RWPE2 (cell line): ENCODE data around the gene VTI1A.
A peak's percentile ranks its signal among the peaks of the same experiment; 100 is the strongest.

Experiments
- ATAC-seq: fragments of 200-7000 bp; cut with Tn5 transposase; 3 replicates; pipeline ENCODE4 v1.9.1; 2021; ENCODE audit warnings: low read depth
- DNase-seq: peaks from one replicate; pipeline ENCODE4 v3.0.0-alpha.2; 2020; ENCODE audit warnings: low spot score
- H3K27ac ChIP-seq: fragments of 450-650 bp; 2 replicates; pipeline ENCODE4 v1.5.1; 2017; ENCODE audit warnings: mild to moderate bottlenecking; ENCODE audit not compliant: poor library complexity, severe bottlenecking
- H3K27me3 ChIP-seq: fragments of 250-450 bp; sonication (Bioruptor Pico); 2 replicates; pipeline ENCODE4 v1.5.1; 2021; ENCODE audit warnings: mild to moderate bottlenecking, moderate library complexity; ENCODE audit not compliant: insufficient read depth, poor library complexity, severe bottlenecking
- H3K36me3 ChIP-seq: fragments of 250-450 bp; sonication (Bioruptor Pico); 2 replicates; pipeline ENCODE4 v1.5.1; 2020; ENCODE audit warnings: low read depth, mild to moderate bottlenecking, moderate library complexity
- H3K4me1 ChIP-seq: fragments of 250-450 bp; sonication (Bioruptor Pico); 2 replicates; pipeline ENCODE4 v1.5.1; 2021; ENCODE audit warnings: mild to moderate bottlenecking, moderate library complexity; ENCODE audit not compliant: insufficient read depth, poor library complexity, severe bottlenecking
- H3K4me3 ChIP-seq: fragments of 250-450 bp; sonication (Bioruptor Pico); 2 replicates; pipeline ENCODE4 v1.5.1; 2021; ENCODE audit warnings: mild to moderate bottlenecking, moderate library complexity; ENCODE audit not compliant: severe bottlenecking
- H3K9me3 ChIP-seq: fragments of 250-450 bp; sonication (Bioruptor Pico); 2 replicates; pipeline ENCODE4 v1.5.1; 2021; ENCODE audit warnings: mild to moderate bottlenecking, moderate library complexity; ENCODE audit not compliant: severe bottlenecking
- CTCF ChIP-seq: fragments of 450-650 bp; IDR thresholded peaks from one replicate; pipeline ENCODE4 v1.5.1; 2017; ENCODE audit warnings: mild to moderate bottlenecking, moderate library complexity; ENCODE audit not compliant: poor library complexity, severe bottlenecking

The VTI1A gene

GRCh38 chr10:112769081-112769480 is 322.1 kb downstream of the VTI1A start:
- H3K4me1 ChIP-seq = peaks cover 26% of the 10 kb centered on the region

GRCh38 chr10:112769611-112770370 is 322.8 kb downstream of the VTI1A start:
- TF ChIP-seq CTCF = no peak
- peak; percentile 37; the same call in 1 of the 3 replicates for ATAC-seq
- no peak overlapping the region for H3K4me3 ChIP-seq

More at GRCh38 chr10:112769081-112769480, 322.1 kb downstream of the VTI1A start:
- no peak for ATAC-seq
- no peak for TF ChIP-seq CTCF
- H3K27ac ChIP-seq = no peak overlapping the region
- H3K36me3 ChIP-seq = no peaks in the 10 kb centered on the region
- no peak overlapping the region for H3K4me3 ChIP-seq
- no peaks in the 10 kb centered on the region for H3K27me3 ChIP-seq
- H3K9me3 ChIP-seq = no peaks in the 10 kb centered on the region
- DNase-seq = no peak

GRCh38 chr10:112771733-112772132 is 324.7 kb downstream of the VTI1A start:
- Histone ChIP-seq H3K27me3 (no peaks in the 10 kb centered on the region), H3K27ac (no peak overlapping the region), H3K36me3 (no peaks in the 10 kb centered on the region), H3K9me3 (no peaks in the 10 kb centered on the region), H3K4me1 (peaks cover 17% of the 10 kb centered on the region), H3K4me3 (no peak overlapping the region)
- DNase-seq (no peak), ATAC-seq (no peak)
- no peak for TF ChIP-seq CTCF

More at GRCh38 chr10:112769611-112770370, 322.8 kb downstream of the VTI1A start:
- no peak for DNase-seq
- Histone ChIP-seq H3K27ac (no peak overlapping the region), H3K4me1 (peaks cover 26% of the 10 kb centered on the region), H3K27me3 (no peaks in the 10 kb centered on the region), H3K36me3 (no peaks in the 10 kb centered on the region), H3K9me3 (no peaks in the 10 kb centered on the region)

GRCh38 chr10:112773783-112774182 is 326.8 kb downstream of the VTI1A start:
- no peaks in the 10 kb centered on the region for H3K27me3 ChIP-seq
- no peak overlapping the region for H3K4me3 ChIP-seq
- DNase-seq (no peak), ATAC-seq (no peak)
- H3K9me3 ChIP-seq = no peaks in the 10 kb centered on the region
- no peak for TF ChIP-seq CTCF
- H3K36me3 ChIP-seq = no peaks in the 10 kb centered on the region
- peaks cover 14% of the 10 kb centered on the region for H3K4me1 ChIP-seq
- H3K27ac ChIP-seq = no peak overlapping the region

- no peak overlapping the region for H3K4me3 ChIP-seq
- peaks cover 11% of the 10 kb centered on the region for H3K4me1 ChIP-seq
- no peak overlapping the region for H3K27ac ChIP-seq
- no peak for TF ChIP-seq CTCF
- no peaks in the 10 kb centered on the region for H3K36me3 ChIP-seq
- no peaks in the 10 kb centered on the region for H3K9me3 ChIP-seq
- no peaks in the 10 kb centered on the region for H3K27me3 ChIP-seq
- no peak for ATAC-seq
- DNase-seq = no peak
Measured at GRCh38 chr10:112774210-112774609, 327.2 kb downstream of the VTI1A start.
